Stimulated activated CD4-positive, alpha-beta T cell treated with anti-CD3 and anti-CD28 coated beads, Interleukin-12 subunit alpha, Interleukin-12 subunit beta, amount 100 ng/mL, for 4 hours (primary cell): Measurements from ENCODE around the gene CTBP2.
"Not testable (repeated sequence)": the region's sequence is repeated elsewhere in the genome, so short reads cannot be mapped to it uniquely, and the experiment has no call there.

Experiments used
- DNase-seq: peaks from one replicate; pipeline ENCODE4 v3.0.0-alpha.2; 2020

CTBP2 gene

GRCh38 chr10:125082881-125083575, 77.3 kb downstream of the CTBP2 start:
- DNase-seq: no peak

GRCh38 chr10:125082471-125082870, 77.9 kb downstream of the CTBP2 start:
- DNase-seq: not testable (repeated sequence)

GRCh38 chr10:125081931-125082330, 78.4 kb downstream of the CTBP2 start:
- DNase-seq: no peak

- DNase-seq: no peak
Observed at GRCh38 chr10:125080984-125081383, 79.4 kb downstream of the CTBP2 start.

- no peak for DNase-seq
Observed at GRCh38 chr10:125080296-125080695, 80.1 kb downstream of the CTBP2 start.

- DNase-seq: no peak
Observed at GRCh38 chr10:125079091-125079600, 81.2 kb downstream of the CTBP2 start.

- no peak for DNase-seq
Observed at GRCh38 chr10:125076891-125077541, 83.3 kb downstream of the CTBP2 start.

- no peak for DNase-seq
Observed at GRCh38 chr10:125076121-125076825, 84.1 kb downstream of the CTBP2 start.

- DNase-seq: no peak
Observed at GRCh38 chr10:125073996-125074395, 86.4 kb downstream of the CTBP2 start.

- no peak for DNase-seq
Observed at GRCh38 chr10:125072794-125073193, 87.6 kb downstream of the CTBP2 start.

- no peak for DNase-seq
Observed at GRCh38 chr10:125071008-125071407, 89.4 kb downstream of the CTBP2 start.

GRCh38 chr10:125068406-125068805, 92.0 kb downstream of the CTBP2 start:
- no peak for DNase-seq

GRCh38 chr10:125067764-125068163, 92.6 kb downstream of the CTBP2 start:
- no peak for DNase-seq

- no peak for DNase-seq
Observed at GRCh38 chr10:125066764-125067450, 93.5 kb downstream of the CTBP2 start.

- no peak for DNase-seq
Observed at GRCh38 chr10:125064681-125065492, 95.5 kb downstream of the CTBP2 start.

GRCh38 chr10:125063256-125063925, 97.0 kb downstream of the CTBP2 start:
- no peak for DNase-seq

GRCh38 chr10:125062914-125063230, 97.5 kb downstream of the CTBP2 start:
- no peak for DNase-seq

- DNase-seq: no peak
Observed at GRCh38 chr10:125062227-125062913, 98.0 kb downstream of the CTBP2 start.

- no peak for DNase-seq
Observed at GRCh38 chr10:125061557-125062226, 98.7 kb downstream of the CTBP2 start.

- peak; percentile 32 for DNase-seq
Observed at GRCh38 chr10:125060826-125061556, 99.4 kb downstream of the CTBP2 start.
